Hypothalamus (tissue), 51 donors: Measurements from ENCODE around the gene ALKAL2.

Experiments used
- DNase-seq, 51 donors: peaks; one replicate each; lab custom pipeline; 2025; lab: John Stamatoyannopoulos, UW

The ALKAL2 gene

GRCh38 chr2:274503-274902, 13.4 kb downstream of the ALKAL2 start:
- no peak for DNase-seq

- no peak for DNase-seq
Measured at GRCh38 chr2:273333-273732, 14.6 kb downstream of the ALKAL2 start.

GRCh38 chr2:271917-272316, 16.0 kb downstream of the ALKAL2 start:
- DNase-seq: no peak

GRCh38 chr2:270861-271260, 17.0 kb downstream of the ALKAL2 start:
- no peak for DNase-seq

- no peak for DNase-seq
Measured at GRCh38 chr2:269356-270030, 18.4 kb downstream of the ALKAL2 start.

- no peak for DNase-seq
Measured at GRCh38 chr2:268323-268722, 19.6 kb downstream of the ALKAL2 start.

- peak; percentile 42 to 96 (median 85) for DNase-seq
Measured at GRCh38 chr2:264493-265468, 23.1 kb downstream of the ALKAL2 start, which contains the start of gene ACP1. ACP1 (plus strand) TSS chr2:264947; CDS start chr2:264965, 18 bp downstream.

GRCh38 chr2:263774-264492, 24.0 kb downstream of the ALKAL2 start, which contains the start of gene SH3YL1:
SH3YL1 (minus strand) TSS chr2:264032; CDS start chr2:263984, 48 bp downstream.
- DNase-seq: no peak

GRCh38 chr2:263022-263738, 24.7 kb downstream of the ALKAL2 start:
- no peak for DNase-seq

- no peak for DNase-seq
Measured at GRCh38 chr2:262117-262516, 25.8 kb downstream of the ALKAL2 start.

- no peak for DNase-seq
Measured at GRCh38 chr2:260507-261161, 27.3 kb downstream of the ALKAL2 start.

GRCh38 chr2:259789-260331, 28.0 kb downstream of the ALKAL2 start:
- no peak for DNase-seq

- no peak for DNase-seq
Measured at GRCh38 chr2:258933-259332, 29.0 kb downstream of the ALKAL2 start.

GRCh38 chr2:257842-258241, 30.0 kb downstream of the ALKAL2 start:
- DNase-seq: no peak

- no peak for DNase-seq
Measured at GRCh38 chr2:257429-257828, 30.5 kb downstream of the ALKAL2 start.

- no peak for DNase-seq
Measured at GRCh38 chr2:256094-256493, 31.8 kb downstream of the ALKAL2 start.

- no peak for DNase-seq
Measured at GRCh38 chr2:255195-255594, 32.7 kb downstream of the ALKAL2 start.

GRCh38 chr2:254241-254640, 33.6 kb downstream of the ALKAL2 start:
- no peak for DNase-seq

- DNase-seq: no peak
Measured at GRCh38 chr2:253202-253638, 34.7 kb downstream of the ALKAL2 start.
